Smooth muscle cell (in vitro differentiated cells): ENCODE data around the gene SDR42E2. TPM values are rescaled to one million over a fixed set of nuclear protein-coding genes. Genes with fewer than 3 reads are reported as not detected.
A peak's percentile ranks its signal among the peaks of the same experiment; 100 is the strongest.

Experiments
- DNase-seq: peaks from one replicate; lab custom pipeline; 2025; ENCODE audit not compliant: unreplicated experiment; lab: John Stamatoyannopoulos, UW
- H2AFZ ChIP-seq: fragments of 200-600 bp; sonication (generic); 2 replicates; pipeline ENCODE4 v1.6.0; 2016; ENCODE audit warnings: antibody characterized with exemption, low read depth, mild to moderate bottlenecking
- H3F3A ChIP-seq: fragments of 200-600 bp; sonication (generic); 2 replicates; pipeline ENCODE4 v1.6.0; 2017; ENCODE audit warnings: antibody characterized with exemption, low read depth
- H3K27ac ChIP-seq: fragments of 200-600 bp; sonication (generic); 2 replicates; pipeline ENCODE4 v1.5.1; 2016; ENCODE audit warnings: low read depth, mild to moderate bottlenecking
- H3K27me3 ChIP-seq: fragments of 200-600 bp; sonication (generic); 2 replicates; pipeline ENCODE4 v1.6.1; 2016; ENCODE audit warnings: low read depth, mild to moderate bottlenecking
- H3K36me3 ChIP-seq: fragments of 200-600 bp; sonication (generic); 2 replicates; pipeline ENCODE4 v1.5.1; 2016; ENCODE audit warnings: low read depth
- H3K4me1 ChIP-seq: fragments of 200-600 bp; sonication (generic); 2 replicates; pipeline ENCODE4 v1.5.1; 2016; ENCODE audit warnings: low read depth
- H3K4me2 ChIP-seq: fragments of 200-600 bp; sonication (generic); 2 replicates; pipeline ENCODE4 v1.6.0; 2016; ENCODE audit warnings: mild to moderate bottlenecking
- H3K4me3 ChIP-seq: fragments of 200-600 bp; sonication (generic); 2 replicates; pipeline ENCODE4 v1.5.1; 2016; ENCODE audit warnings: mild to moderate bottlenecking
- H3K79me2 ChIP-seq: fragments of 200-600 bp; sonication (generic); 2 replicates; pipeline ENCODE4 v1.6.0; 2016; ENCODE audit warnings: low read depth, mild to moderate bottlenecking
- H3K9ac ChIP-seq: fragments of 200-600 bp; sonication (generic); 2 replicates; pipeline ENCODE4 v1.6.0; 2016; ENCODE audit warnings: low read depth
- H3K9me3 ChIP-seq: fragments of 200-600 bp; sonication (generic); replicated peaks from 2 replicates; pipeline ENCODE4 v1.5.1; 2016; ENCODE audit warnings: low read depth
- H4K20me1 ChIP-seq: fragments of 200-600 bp; sonication (generic); 2 replicates; pipeline ENCODE4 v1.6.0; 2016; ENCODE audit warnings: low read depth
- WGBS: methylation state at CpG from one replicate; pipeline ENCODE4 v1.1.7; 2016; ENCODE audit warnings: low lambda C conversion rate; 5-methylcytosine and 5-hydroxymethylcytosine counted together
- polyA plus RNA-seq: library from polyadenylated mRNA; unstranded; fragments of >200 nt; fragmentation: Nextera tagmentation; extraction: Ambion mirVana; gene quantifications from 2 replicates; pipeline ENCODE4 v1.2.1, GENCODE V29; 2016
- total RNA-seq: library from RNA; depleted of rRNA; stranded (reverse); fragments of >200 nt; gene quantifications from 2 replicates; pipeline ENCODE4 v1.2.3, GENCODE V29; 2014
- TF ChIP-seq, protein P1 (sequence below): fragments of 200-600 bp; sonication (generic); IDR thresholded peaks from 2 replicates; pipeline ENCODE4 v1.5.1; 2017; ENCODE audit warnings: borderline replicate concordance, mild to moderate bottlenecking, antibody characterized with exemption; ENCODE audit not compliant: insufficient read depth, poor library complexity, severe bottlenecking

SDR42E2 gene
- not detected in 2 replicates for total RNA-seq
- 0.18 and 0.26 TPM in 2 replicates for polyA plus RNA-seq

DNA sequence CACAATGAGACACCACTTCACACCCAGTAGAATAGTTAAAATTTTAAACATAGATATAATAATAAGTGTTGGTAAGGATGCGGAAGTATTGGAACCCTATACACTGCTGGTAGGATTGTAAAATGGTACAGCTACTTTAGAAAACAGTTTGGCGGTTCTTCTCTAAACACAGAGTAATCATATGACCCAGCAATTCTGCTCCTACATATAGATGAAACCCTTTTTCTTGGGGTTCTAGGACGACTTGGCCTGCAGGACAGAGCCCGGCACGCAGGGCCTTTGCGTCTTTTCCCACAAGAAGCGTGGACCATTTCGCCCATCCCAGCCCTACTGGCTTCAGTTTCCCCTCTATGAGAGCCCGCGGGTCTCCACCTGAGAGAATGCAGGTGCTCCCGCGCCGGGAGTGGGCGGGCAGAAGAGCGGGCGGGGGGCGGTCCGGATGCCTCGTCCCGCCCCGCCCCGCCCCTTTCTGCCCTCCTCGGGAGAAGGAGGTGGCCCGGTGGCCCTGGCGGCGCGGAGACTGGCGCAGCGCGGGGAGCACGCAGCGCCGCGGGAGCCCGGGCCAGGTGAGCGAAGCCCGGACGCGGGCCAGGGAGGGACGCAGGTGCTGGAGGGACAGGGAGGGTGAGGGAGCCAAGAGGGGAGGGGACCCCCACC is at the start of gene SDR42E2:
TSS of gene SDR42E2 (plus strand) at position 508 of the 657 bp plus-strand sequence. CDS start 3,077 bp downstream, outside the sequence.
- Histone ChIP-seq H3K4me3 (no peak within 1 kb of the TSS), H3K27ac (no peak within 1 kb of the TSS), H3K9me3 (no peaks in the 10 kb centered on the region), H3K36me3 (no peaks in the 10 kb centered on the region), H3K4me1 (no peaks in the 10 kb centered on the region), H3K27me3 (peaks cover 42% of the 10 kb centered on the region), H3K9ac (no peak within 1 kb of the TSS), H3K4me2 (peak within 1 kb of the TSS; percentile 67), H2AFZ (no peak within 1 kb of the TSS), H3K79me2 (no peaks in the 10 kb centered on the region), H3F3A (no peaks in the 10 kb centered on the region), H4K20me1 (no peaks in the 10 kb centered on the region)
- TF ChIP-seq, protein P1, sequence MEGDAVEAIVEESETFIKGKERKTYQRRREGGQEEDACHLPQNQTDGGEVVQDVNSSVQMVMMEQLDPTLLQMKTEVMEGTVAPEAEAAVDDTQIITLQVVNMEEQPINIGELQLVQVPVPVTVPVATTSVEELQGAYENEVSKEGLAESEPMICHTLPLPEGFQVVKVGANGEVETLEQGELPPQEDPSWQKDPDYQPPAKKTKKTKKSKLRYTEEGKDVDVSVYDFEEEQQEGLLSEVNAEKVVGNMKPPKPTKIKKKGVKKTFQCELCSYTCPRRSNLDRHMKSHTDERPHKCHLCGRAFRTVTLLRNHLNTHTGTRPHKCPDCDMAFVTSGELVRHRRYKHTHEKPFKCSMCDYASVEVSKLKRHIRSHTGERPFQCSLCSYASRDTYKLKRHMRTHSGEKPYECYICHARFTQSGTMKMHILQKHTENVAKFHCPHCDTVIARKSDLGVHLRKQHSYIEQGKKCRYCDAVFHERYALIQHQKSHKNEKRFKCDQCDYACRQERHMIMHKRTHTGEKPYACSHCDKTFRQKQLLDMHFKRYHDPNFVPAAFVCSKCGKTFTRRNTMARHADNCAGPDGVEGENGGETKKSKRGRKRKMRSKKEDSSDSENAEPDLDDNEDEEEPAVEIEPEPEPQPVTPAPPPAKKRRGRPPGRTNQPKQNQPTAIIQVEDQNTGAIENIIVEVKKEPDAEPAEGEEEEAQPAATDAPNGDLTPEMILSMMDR, result no peak
- 16% methylated on average over 13 of the region's 40 CpGs for whole genome bisulfite sequencing
- no peak for DNase-seq

DNA sequence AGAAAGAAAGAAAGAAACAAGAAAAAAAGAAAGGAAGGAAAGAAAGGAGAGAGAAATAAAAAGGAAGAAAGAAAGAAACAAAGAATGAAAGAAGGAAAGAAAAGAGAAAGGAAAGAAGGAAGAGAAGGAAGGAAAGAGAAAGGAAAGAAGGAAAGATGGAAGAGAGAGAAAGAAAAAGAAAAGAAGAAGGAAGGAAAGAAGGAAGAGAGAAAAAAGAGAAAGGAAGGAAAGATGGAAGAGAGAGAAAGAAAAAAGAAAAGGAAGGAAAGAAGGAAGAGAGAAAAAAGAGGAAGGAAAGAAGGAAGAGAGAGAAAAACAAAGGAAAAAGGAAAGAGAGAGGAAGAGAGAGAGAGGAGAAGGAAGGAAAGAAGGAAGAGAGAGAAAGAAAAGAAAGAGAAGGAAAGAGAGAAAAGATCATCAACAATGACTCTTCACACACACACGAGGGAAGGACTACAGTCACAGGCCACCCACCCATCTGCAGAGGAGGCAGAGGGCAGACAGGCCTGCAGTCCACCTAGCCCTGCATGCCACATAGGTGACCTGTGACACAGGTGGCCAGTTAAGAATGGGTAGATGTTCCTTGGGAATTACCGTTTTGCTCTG is 46.1 kb upstream of the SDR42E2 start:
- Histone ChIP-seq H3F3A (no peaks in the 10 kb centered on the region), H3K9me3 (no peaks in the 10 kb centered on the region), H3K79me2 (no peaks in the 10 kb centered on the region), H3K9ac (no peak overlapping the region), H3K4me1 (no peaks in the 10 kb centered on the region), H4K20me1 (no peaks in the 10 kb centered on the region), H3K27me3 (no peaks in the 10 kb centered on the region), H2AFZ (no peak overlapping the region), H3K4me2 (no peak overlapping the region), H3K4me3 (no peak overlapping the region), H3K36me3 (no peaks in the 10 kb centered on the region), H3K27ac (no peak overlapping the region)
- no peak for DNase-seq
- 66% methylated on average over 2 of the region's 2 CpGs for WGBS
- TF ChIP-seq, protein P1, result no peak

DNA sequence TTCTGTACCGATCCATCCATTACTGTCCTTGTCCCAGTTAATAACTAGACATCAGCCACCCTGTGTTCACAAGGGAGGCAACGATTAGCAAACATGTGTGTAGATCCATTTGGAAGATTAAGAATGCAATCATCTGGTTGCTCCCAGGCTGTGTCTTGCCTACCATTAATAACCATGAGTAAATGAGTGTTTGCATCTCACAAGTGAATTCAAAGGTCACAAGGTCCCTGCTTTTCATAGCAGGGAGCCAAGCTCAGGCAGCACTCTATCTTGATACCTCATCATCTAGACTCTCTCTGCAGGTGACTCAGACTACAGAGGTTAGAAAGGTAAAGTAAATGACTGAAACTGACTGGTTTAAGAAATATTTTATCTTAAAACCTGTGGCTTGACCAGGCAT is 44.7 kb upstream of the SDR42E2 start:
- H3F3A ChIP-seq, result no peaks in the 10 kb centered on the region

More for the DNA sequence above, 44.7 kb upstream of the SDR42E2 start:
- TF ChIP-seq, protein P1, result no peak
- Histone ChIP-seq H4K20me1 (no peaks in the 10 kb centered on the region), H2AFZ (no peak overlapping the region), H3K4me3 (no peak overlapping the region), H3K4me1 (no peaks in the 10 kb centered on the region), H3K36me3 (no peaks in the 10 kb centered on the region), H3K9me3 (no peaks in the 10 kb centered on the region), H3K79me2 (no peaks in the 10 kb centered on the region), H3K4me2 (no peak overlapping the region), H3K9ac (no peak overlapping the region), H3K27ac (no peak overlapping the region), H3K27me3 (no peaks in the 10 kb centered on the region)
- no peak for DNase-seq
- 88% methylated on average over 2 of the region's 2 CpGs for WGBS
